NB4 (cell line): ENCODE data around the gene TRAF7.

Experiments used
- DNase-seq: peaks from one replicate; pipeline ENCODE4 v3.0.0; 2010; ENCODE audit warnings: low read depth
- H3K4me3 ChIP-seq: one replicate; pipeline ENCODE4 v1.5.1; 2011; ENCODE audit warnings: mild to moderate bottlenecking, low read depth, low read length, moderate library complexity
- CTCF ChIP-seq: IDR thresholded peaks from one replicate; pipeline ENCODE4 v1.5.1; 2012; ENCODE audit warnings: low read depth, low read length
- MAX ChIP-seq: IDR thresholded peaks from 2 replicates; pipeline ENCODE4 v1.6.1; 2011; ENCODE audit warnings: low read depth, low read length
- MYC ChIP-seq: IDR thresholded peaks from 2 replicates; pipeline ENCODE4 v1.6.1; 2011; ENCODE audit warnings: low read depth, low read length
- POLR2A ChIP-seq: IDR thresholded peaks from 2 replicates; pipeline ENCODE4 v1.6.1; 2011; ENCODE audit warnings: mild to moderate bottlenecking; ENCODE audit not compliant: insufficient read length; ENCODE audit errors: extremely low read depth

TRAF7 gene

DNA sequence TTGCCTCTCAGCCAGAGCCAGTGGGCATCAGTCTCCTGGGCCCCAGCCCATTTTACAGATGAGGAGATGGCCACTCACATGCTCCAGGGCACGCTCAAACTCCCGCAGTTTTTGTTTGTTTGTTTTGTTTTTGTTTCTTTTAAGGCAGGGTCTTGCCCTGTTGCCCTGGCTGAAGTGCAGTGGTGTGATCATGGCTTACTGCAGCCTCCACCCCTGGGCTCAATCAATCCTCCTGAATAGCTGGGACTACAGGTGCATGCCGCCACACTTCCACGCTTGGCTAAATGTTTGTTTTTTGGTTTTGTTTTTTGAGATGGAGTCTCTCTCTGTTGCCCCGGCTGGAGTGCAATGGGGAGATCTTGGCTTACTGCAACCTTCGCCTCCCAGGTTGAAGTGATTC, 71.3 kb downstream of the TRAF7 start:
- no peak for DNase-seq
- H3K4me3 ChIP-seq: no peak overlapping the region
- TF ChIP-seq POLR2A (no peak), MAX (no peak), CTCF (no peak), MYC (no peak)
